Hematopoietic multipotent progenitor cell treated with erythropoietin and hydrocortisone succinate and interleukin-3 and kit ligand, for 6 days (in vitro differentiated cells): ENCODE data around the gene WRNIP1.

Experiments used
- DNase-seq: peaks from one replicate; pipeline ENCODE4 v3.0.0-alpha.2; 2015

Gene WRNIP1

GRCh38 chr6:2810092-2810671, 45.0 kb downstream of the WRNIP1 start:
- DNase-seq, result peak; percentile 57

GRCh38 chr6:2812695-2813094, 47.5 kb downstream of the WRNIP1 start:
- no peak for DNase-seq

DNA sequence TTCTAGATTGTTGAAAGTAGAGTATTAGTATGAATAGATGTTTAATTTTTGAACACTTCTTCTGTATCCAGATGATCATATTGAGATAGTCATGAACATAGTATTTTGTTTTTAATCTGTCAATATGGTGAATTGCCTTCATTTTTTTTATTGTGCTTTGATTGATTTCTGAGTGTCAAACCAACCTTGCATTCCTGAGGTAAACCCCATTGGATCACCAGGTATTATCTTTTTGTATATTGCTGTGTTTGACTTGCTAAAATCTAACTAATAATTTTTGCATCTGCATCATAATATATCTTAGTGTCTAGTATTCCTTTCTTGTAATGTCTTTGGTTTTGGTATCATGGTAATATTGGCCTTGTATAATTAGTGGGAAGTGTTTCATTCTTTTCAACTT, 51.0 kb downstream of the WRNIP1 start:
- no peak for DNase-seq

DNA sequence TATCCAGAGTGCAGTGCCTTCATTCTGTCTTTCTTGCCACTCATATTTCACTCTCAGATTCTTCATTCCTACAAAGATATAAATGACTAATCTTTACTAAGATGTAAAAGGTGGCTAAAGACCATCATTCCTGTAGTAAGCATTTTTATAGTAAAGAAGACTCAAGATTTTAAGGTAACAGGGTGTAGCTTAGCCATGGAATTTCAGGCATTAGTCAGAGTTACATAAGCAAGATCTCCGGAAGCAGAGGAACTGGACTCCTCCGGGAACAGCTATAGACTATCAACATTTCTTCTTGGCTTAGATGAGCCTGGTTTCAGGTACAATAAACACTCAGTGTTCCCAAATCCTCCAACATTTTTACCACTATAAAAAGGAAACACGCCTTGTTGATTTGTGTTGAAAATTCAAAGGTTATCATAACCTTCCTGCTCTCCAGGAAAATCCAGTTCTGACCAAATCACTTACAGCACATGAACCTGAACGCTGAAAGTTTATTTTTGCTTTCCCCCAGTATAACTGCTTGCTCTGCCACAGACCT, 52.8 kb downstream of the WRNIP1 start:
- DNase-seq, result no peak

DNA sequence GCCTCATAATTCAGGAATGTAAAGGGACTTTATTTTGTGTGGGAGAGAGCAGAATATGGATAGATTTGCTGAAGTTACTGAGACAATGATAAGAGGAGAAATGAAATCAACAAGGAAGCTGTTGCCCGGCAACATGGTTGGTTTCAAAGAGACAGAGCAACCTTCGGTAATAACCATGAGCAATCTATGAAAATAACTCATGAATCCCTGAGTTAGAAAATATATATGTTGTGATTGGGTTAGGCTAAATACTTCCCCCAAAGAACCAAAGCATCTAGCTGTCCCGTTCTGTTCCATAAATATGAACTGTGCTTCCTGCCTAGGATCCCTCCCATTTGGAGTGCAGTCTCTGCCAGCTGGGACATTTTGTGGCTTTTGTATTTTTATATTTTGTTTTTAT, 53.4 kb downstream of the WRNIP1 start:
- no peak for DNase-seq

DNA sequence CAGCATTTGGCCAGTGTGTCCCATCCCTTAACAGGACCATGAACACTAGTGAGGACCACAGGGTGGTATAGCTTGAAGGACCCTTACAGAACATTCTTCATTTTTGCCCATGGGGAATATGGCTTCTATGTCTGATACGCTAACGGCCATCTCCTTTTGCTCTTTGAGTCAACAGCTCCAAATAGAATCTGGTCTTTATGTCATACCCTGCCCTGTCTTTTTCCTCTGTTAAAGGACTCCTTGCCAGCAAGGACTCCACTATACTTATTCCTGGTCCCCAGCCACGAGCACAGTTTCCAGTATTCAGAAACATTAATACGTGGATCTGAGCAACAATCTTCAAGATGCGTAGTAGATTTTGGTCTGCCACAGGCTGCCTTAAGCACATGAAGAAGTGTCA, 53.9 kb downstream of the WRNIP1 start:
- no peak for DNase-seq

DNA sequence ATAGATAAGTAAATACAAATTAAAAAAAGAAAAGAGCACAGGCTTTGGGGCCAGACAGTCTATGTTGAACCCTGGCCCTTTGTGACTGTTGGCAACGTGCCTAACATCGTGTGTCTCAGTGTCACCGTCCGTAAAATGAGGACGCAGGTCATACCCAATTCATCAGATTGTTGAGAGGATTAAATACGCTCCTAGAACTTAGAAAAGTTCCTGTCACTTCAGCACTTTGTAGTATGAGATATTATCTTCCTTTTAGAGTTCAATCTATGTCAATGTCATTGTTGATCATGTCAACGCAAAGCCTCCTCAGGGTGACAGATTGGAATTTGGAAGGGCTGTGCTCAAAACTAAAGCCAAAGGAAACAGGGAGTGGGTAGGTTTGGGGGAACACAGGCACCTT, 54.8 kb downstream of the WRNIP1 start:
- DNase-seq, result peak; percentile 43

DNA sequence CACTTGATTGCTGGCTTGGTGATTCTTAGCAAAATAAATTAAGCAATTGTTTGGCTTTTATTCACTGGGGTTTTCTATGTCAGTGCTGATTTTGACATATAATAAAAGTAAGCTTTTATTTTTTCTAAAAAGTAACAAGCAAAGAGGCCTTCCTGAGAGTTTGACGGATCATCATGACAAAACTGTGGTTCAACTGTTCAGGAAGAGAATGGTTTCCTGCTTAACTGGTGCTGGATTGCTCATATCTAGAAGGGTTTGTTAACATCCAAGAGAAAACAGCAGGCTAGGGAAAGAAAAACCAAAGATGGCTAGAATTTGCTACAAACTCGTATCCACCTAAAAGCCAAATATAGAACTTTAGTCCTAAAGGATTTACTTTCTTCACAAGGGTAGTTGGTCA, 55.2 kb downstream of the WRNIP1 start:
- peak; percentile 56 for DNase-seq

- no peak for DNase-seq
These were observed 56.4 kb downstream of the WRNIP1 start for GRCh38 chr6:2821554-2821953.

DNA sequence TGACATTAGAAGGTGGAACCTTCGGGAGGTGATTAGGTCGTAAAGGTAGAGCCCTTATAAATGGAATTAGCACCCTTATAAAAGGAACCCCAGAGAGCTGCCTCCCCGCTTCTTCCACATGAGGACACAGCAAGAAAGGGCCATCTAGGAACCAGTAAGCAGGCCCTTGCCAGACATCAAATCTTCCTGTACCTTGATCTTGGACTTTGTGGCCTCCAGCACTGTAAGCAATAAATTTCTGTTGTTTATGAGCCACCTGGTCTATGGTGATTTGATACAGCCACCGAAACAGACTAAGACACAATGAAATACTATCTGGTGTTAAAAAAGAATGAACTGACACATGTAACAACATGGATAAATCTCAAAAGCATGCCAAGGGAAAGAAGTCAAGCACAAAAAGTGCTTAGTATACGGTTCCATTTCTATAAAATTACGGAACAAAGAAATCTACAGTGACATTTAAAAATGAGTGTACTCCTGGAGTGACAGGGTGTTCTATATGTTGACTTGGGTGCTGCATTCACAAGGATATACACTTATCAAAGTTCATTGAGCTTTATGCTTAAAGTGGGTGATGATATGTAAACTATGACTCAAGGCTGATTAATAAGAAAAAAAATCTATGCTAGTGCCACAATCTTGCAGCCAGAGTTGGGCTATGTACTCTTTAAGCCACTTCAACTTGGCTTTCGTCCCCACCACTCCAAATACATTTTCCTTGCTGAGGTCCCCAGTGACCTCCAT, 58.1 kb downstream of the WRNIP1 start:
- DNase-seq, result no peak

GRCh38 chr6:2826131-2826530, 60.9 kb downstream of the WRNIP1 start:
- DNase-seq, result no peak

DNA sequence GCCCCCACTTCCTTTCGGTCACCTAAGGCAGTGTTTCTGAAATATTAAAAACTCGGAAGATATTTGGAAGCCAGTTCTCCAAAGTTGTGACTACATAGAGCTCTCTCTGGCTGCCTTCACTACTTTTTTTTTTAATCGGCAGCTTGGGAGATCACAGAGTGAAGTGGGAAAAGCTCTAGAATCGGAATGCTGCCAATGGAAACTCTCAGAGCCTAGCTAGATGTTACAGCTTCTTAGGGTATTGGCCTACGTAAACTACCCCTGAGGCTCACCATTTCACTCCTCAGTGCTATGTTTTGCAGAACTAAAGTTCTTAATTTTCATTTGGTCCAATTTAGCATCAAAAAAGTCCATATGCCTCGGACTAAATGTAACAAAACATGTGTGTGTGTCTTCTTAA, 61.9 kb downstream of the WRNIP1 start:
- DNase-seq, result no peak

GRCh38 chr6:2828629-2829028, 63.4 kb downstream of the WRNIP1 start:
- DNase-seq, result no peak

- DNase-seq, result no peak
These were observed 64.1 kb downstream of the WRNIP1 start for GRCh38 chr6:2829253-2829652.

- no peak for DNase-seq
These were observed 65.0 kb downstream of the WRNIP1 start for GRCh38 chr6:2830183-2830582.

DNA sequence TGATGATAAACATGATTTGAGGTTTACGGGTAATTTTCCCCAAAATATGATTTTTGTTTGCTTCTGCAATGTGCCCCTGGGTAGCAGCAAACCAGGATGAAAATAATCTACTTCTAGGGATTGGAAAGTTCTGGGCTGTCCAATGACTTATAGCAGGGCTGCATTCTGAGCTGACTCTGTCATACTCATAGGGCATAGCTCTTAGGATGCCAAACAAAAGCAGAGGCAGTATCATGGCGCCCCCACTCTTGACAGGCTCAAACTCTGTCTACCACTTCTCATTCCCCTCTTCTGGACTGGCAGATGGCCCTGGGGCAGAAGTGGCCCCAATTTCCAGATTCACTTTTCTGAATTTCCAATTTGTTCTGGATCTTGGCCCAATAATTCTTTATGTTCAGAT, 66.2 kb downstream of the WRNIP1 start:
- no peak for DNase-seq

DNA sequence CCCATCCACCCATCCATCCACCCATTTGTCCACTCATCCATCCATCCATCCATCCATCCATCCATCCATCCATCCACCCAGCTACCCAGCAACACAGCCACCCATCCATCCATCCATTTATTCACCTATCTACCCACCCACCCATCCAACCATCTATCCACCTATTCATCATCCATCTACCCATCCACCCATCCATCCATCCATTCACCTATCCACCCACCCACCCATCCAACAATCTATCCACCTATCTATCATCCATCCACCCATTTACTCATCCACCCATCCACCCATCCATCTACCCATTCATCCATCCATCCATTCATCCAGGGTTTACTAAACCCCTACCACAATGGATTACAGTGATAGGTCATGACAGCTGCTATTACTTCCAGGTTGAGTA, 69.1 kb downstream of the WRNIP1 start:
- no peak for DNase-seq
